ENCODE results near the gene ATP1A1.

ATP1A1 gene

GRCh38 chr1:116417678-116418077 is 44.6 kb downstream of the ATP1A1 start:
- peak overlapping the region; percentile 79 for H3K4me3 ChIP-seq (ENCODE audit: control insufficient read depth, low read depth, low read length)
- no peak for TF ChIP-seq CTCF (conservative IDR thresholded peaks at IDR 0.05; ENCODE audit: control insufficient read depth, insufficient read depth, low read depth, low read length)
- no peak for DNase-seq (ENCODE audit: low read depth)

DNA sequence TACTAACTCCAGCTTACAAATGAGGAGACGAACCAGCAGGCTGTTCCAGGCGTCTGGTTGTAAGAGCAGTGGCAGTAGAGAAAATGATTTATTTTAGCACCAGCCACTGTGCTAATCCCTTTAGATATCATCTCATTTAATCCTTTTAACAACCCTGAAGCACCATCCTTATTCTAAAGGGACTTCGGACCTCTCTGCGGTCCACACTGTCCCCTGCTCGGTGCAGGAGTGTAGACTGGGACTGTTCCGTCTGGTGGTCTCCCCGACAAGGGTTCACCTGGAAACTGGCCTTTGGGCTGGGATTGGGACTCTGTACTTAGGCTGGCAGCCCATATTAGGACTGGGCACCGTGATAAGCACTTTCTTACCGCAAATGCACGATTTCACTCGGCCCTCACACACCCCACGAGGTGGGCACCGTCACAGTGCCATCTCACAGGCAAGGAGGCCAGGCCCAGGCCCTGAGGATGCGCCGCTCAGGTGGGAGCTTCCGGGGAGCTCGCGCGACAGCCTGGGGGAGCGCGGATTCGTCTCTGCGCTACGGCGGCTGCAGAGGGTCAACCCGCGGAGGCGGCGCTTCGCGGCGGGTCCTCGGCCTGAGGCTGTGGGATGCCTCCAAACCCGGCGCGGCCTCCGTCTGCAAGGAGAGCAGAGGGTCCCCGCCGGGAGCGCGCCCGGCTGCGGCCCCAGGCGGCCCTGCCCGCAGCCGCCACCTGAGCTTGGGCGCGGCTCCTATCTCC is 45.2 kb downstream of the ATP1A1 start:
- DNase-seq (ENCODE audit: low read depth): peak; percentile 72
- peak overlapping the region; percentile 79 for H3K4me3 ChIP-seq (ENCODE audit: control insufficient read depth, low read depth, low read length)
- no peak for TF ChIP-seq CTCF (conservative IDR thresholded peaks at IDR 0.05; ENCODE audit: control insufficient read depth, insufficient read depth, low read depth, low read length)

GRCh38 chr1:116420417-116421200 is 47.6 kb downstream of the ATP1A1 start:
- TF ChIP-seq CTCF (conservative IDR thresholded peaks at IDR 0.05; ENCODE audit: control insufficient read depth, insufficient read depth, low read depth, low read length): no peak
- DNase-seq (ENCODE audit: low read depth): no peak
- no peak overlapping the region for H3K4me3 ChIP-seq (ENCODE audit: control insufficient read depth, low read depth, low read length)

GRCh38 chr1:116424438-116424837 is 51.4 kb downstream of the ATP1A1 start:
- DNase-seq (ENCODE audit: low read depth): no peak
- TF ChIP-seq CTCF (conservative IDR thresholded peaks at IDR 0.05; ENCODE audit: control insufficient read depth, insufficient read depth, low read depth, low read length): no peak

GRCh38 chr1:116424863-116425262 is 51.8 kb downstream of the ATP1A1 start:
- no peak for TF ChIP-seq CTCF (conservative IDR thresholded peaks at IDR 0.05; ENCODE audit: control insufficient read depth, insufficient read depth, low read depth, low read length)
- no peak for DNase-seq (ENCODE audit: low read depth)
- H3K4me3 ChIP-seq (ENCODE audit: control insufficient read depth, low read depth, low read length): no peak overlapping the region

More at GRCh38 chr1:116424438-116424837, 51.4 kb downstream of the ATP1A1 start:
- H3K4me3 ChIP-seq (ENCODE audit: control insufficient read depth, low read depth, low read length): no peak overlapping the region

- no peak overlapping the region for H3K4me3 ChIP-seq (ENCODE audit: control insufficient read depth, low read depth, low read length)
- no peak for TF ChIP-seq CTCF (conservative IDR thresholded peaks at IDR 0.05; ENCODE audit: control insufficient read depth, insufficient read depth, low read depth, low read length)
- no peak for DNase-seq (ENCODE audit: low read depth)
Observed at GRCh38 chr1:116425987-116426386, 52.9 kb downstream of the ATP1A1 start.
